ENCODE measurements around the gene NOTCH2.

NOTCH2 gene

DNA sequence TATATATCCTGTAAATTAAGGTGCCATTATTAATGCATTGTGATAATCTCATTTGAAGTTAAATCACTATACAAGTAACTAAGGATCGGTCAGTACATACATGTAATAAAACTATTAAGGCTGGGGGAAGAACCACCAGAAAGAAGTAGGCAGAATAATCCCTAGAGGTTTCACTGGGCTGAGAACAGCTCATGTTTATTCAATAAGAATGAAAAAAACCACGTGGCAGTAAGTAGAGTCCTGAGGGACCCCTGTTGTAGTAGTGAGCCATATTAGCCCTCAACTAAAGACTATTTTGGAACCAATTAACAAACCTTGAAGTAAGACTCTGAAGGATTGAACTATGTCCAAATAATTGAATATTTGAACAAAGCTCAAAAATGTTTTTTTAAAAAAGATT lies 126.2 kb downstream of the NOTCH2 start:
- no peak overlapping the region for H3K4me3 ChIP-seq (ENCODE audit: low read length)
- no peaks in the 10 kb centered on the region for H3K4me1 ChIP-seq (ENCODE audit: control insufficient read depth, insufficient read depth, low read length)
- no peaks in the 10 kb centered on the region for H3K36me3 ChIP-seq (ENCODE audit: control insufficient read depth, insufficient read depth, low read length)
- no peaks in the 10 kb centered on the region for H3K27me3 ChIP-seq (ENCODE audit: control insufficient read depth, insufficient read depth, low read length)
- no peak for DNase-seq (ENCODE audit: low read depth, low spot score)
- WGBS (ENCODE audit: insufficient coverage, insufficient read length) = no CpG with 5 or more reads among the region's 2 CpGs
- H3K27ac ChIP-seq (ENCODE audit: low read length) = no peak overlapping the region
- H3K9me3 ChIP-seq (ENCODE audit: control insufficient read depth, insufficient read depth, low read length) = no peaks in the 10 kb centered on the region

DNA sequence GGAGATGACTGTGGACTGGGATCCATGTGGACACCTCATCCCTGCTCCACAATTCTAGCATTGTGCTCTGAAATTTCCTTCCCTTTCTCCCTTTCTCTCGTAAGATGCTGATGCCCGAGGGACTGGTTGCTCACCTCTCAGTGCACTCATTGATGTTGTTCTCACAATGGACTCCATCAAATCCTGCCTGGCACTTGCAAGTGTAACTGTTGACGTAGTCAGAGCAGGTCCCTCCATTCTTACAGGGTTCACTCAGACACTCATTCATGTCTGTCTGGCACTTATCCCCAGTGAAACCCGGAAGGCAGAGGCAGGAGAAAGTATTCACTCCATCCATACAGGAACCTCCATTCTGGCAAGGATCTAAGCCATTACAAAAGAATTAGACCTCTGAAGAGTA lies 128.1 kb downstream of the NOTCH2 start:
- no CpG with 5 or more reads among the region's 4 CpGs for WGBS (ENCODE audit: insufficient coverage, insufficient read length)
- H3K9me3 ChIP-seq (ENCODE audit: control insufficient read depth, insufficient read depth, low read length) = no peaks in the 10 kb centered on the region
- H3K4me1 ChIP-seq (ENCODE audit: control insufficient read depth, insufficient read depth, low read length) = no peaks in the 10 kb centered on the region
- H3K27me3 ChIP-seq (ENCODE audit: control insufficient read depth, insufficient read depth, low read length) = no peaks in the 10 kb centered on the region
- no peak overlapping the region for H3K4me3 ChIP-seq (ENCODE audit: low read length)
- DNase-seq (ENCODE audit: low read depth, low spot score) = no peak
- H3K36me3 ChIP-seq (ENCODE audit: control insufficient read depth, insufficient read depth, low read length) = no peaks in the 10 kb centered on the region
- no peak overlapping the region for H3K27ac ChIP-seq (ENCODE audit: low read length)

DNA sequence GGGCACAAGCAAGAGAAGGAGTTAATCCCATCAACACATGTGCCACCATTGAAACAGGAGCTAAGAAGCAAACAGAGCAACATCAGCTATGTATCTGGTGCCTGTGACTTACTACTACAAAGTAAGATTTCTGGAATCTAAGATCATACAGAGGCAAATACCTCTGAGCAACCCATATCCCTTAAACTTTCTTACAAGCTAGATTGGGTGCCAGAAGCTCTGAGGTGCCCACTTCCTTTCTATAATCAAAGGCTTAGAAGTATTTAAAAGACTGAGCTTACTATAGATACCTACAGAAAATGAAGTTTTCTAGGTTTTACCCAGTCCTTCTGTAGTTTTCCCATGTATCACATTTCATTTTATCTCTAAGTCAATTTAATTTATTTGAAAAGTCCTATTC lies 128.8 kb downstream of the NOTCH2 start:
- H3K4me3 ChIP-seq (ENCODE audit: low read length) = no peak overlapping the region
- H3K36me3 ChIP-seq (ENCODE audit: control insufficient read depth, insufficient read depth, low read length) = no peaks in the 10 kb centered on the region
- no peaks in the 10 kb centered on the region for H3K27me3 ChIP-seq (ENCODE audit: control insufficient read depth, insufficient read depth, low read length)
- DNase-seq (ENCODE audit: low read depth, low spot score) = no peak
- no peak overlapping the region for H3K27ac ChIP-seq (ENCODE audit: low read length)
- no peaks in the 10 kb centered on the region for H3K4me1 ChIP-seq (ENCODE audit: control insufficient read depth, insufficient read depth, low read length)
- no peaks in the 10 kb centered on the region for H3K9me3 ChIP-seq (ENCODE audit: control insufficient read depth, insufficient read depth, low read length)

DNA sequence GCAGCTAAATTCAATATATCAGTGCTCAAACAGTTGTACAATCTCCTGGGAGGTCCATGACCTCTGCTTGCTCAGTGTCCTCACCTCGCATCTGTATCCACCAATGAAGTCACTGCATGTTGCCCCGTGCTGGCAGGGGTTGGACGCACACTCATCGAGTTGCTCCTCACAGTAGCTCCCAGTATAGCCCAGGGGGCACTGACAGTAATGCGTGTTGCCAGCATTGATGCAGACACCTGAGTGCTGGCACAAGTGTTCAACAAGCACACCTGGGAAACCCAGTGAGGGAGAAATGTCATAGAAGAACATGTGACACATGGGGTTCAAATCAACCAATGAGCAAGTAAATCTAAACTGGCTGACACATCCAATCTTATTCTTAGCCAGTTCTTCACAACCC lies 132.3 kb downstream of the NOTCH2 start:
- no CpG with 5 or more reads among the region's 5 CpGs for WGBS (ENCODE audit: insufficient coverage, insufficient read length)
- no peaks in the 10 kb centered on the region for H3K36me3 ChIP-seq (ENCODE audit: control insufficient read depth, insufficient read depth, low read length)
- no peak overlapping the region for H3K27ac ChIP-seq (ENCODE audit: low read length)
- no peaks in the 10 kb centered on the region for H3K4me1 ChIP-seq (ENCODE audit: control insufficient read depth, insufficient read depth, low read length)
- DNase-seq (ENCODE audit: low read depth, low spot score) = no peak
- no peaks in the 10 kb centered on the region for H3K9me3 ChIP-seq (ENCODE audit: control insufficient read depth, insufficient read depth, low read length)
- no peaks in the 10 kb centered on the region for H3K27me3 ChIP-seq (ENCODE audit: control insufficient read depth, insufficient read depth, low read length)
- H3K4me3 ChIP-seq (ENCODE audit: low read length) = no peak overlapping the region

DNA sequence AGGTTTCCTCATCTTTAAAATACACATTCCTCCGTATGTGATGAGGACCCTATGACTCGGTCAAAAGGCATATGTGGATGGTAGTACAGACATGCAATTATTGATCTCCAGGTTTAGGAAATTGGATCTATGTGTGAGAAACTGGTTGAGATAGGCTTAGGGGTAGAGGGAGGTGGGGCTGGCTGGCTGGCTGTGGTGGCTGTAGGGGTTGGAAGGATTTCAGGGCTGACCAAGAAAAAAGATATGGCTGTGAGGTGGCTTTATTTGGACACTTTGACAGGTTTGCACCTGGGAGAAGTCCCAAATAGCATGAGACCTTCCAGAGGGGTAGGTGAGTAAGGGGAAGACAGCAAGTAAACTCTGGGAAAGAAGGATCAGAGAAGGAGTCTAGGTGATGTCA lies 133.5 kb downstream of the NOTCH2 start:
- no peak for DNase-seq (ENCODE audit: low read depth, low spot score)
- Histone ChIP-seq H3K4me3 (ENCODE audit: low read length) (no peak overlapping the region), H3K9me3 (ENCODE audit: control insufficient read depth, insufficient read depth, low read length) (no peaks in the 10 kb centered on the region), H3K27me3 (ENCODE audit: control insufficient read depth, insufficient read depth, low read length) (no peaks in the 10 kb centered on the region), H3K27ac (ENCODE audit: low read length) (no peak overlapping the region), H3K36me3 (ENCODE audit: control insufficient read depth, insufficient read depth, low read length) (no peaks in the 10 kb centered on the region), H3K4me1 (ENCODE audit: control insufficient read depth, insufficient read depth, low read length) (no peaks in the 10 kb centered on the region)
- no CpG with 5 or more reads among the region's 2 CpGs for WGBS (ENCODE audit: insufficient coverage, insufficient read length)

DNA sequence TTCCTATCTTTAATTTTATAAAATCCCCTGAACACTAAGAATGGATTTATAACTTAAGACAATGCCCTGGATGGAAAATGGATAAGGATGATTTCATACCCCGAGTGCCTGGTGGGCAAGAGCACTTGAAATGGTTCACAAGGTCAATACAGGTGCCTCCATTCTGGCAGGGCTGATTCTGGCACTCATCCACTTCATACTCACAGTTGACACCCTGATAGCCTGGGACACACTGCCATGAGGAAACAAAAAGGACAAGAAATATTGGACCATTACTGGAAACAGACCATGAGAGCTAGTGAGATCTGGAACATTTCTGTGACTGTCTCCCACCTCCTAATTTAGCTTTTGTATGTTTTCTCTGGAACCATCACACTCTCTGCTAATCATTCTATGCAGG lies 134.1 kb downstream of the NOTCH2 start:
- no peak overlapping the region for H3K27ac ChIP-seq (ENCODE audit: low read length)
- no CpG with 5 or more reads among the region's 1 CpG for WGBS (ENCODE audit: insufficient coverage, insufficient read length)
- H3K36me3 ChIP-seq (ENCODE audit: control insufficient read depth, insufficient read depth, low read length) = no peaks in the 10 kb centered on the region
- H3K9me3 ChIP-seq (ENCODE audit: control insufficient read depth, insufficient read depth, low read length) = no peaks in the 10 kb centered on the region
- no peak for DNase-seq (ENCODE audit: low read depth, low spot score)
- H3K4me3 ChIP-seq (ENCODE audit: low read length) = no peak overlapping the region
- no peaks in the 10 kb centered on the region for H3K4me1 ChIP-seq (ENCODE audit: control insufficient read depth, insufficient read depth, low read length)
- no peaks in the 10 kb centered on the region for H3K27me3 ChIP-seq (ENCODE audit: control insufficient read depth, insufficient read depth, low read length)

DNA sequence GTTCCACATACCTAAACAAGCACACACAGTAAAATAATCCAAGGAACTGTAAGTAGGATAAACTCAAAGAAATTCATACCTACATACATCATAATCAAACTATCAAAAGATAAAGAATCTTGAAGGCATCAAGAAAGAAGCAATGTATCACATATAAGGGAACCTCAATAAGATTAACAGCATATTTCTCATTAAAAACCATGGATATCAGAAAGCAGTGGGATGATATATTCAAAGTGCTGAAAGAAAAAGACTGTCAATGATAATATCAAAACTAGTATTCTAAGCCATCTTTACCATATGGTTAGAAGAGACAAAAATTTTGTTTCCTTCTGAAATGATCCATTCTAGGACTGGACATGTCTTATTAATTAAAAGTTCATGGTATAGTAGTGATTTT lies 136.1 kb downstream of the NOTCH2 start:
- no peaks in the 10 kb centered on the region for H3K36me3 ChIP-seq (ENCODE audit: control insufficient read depth, insufficient read depth, low read length)
- H3K4me1 ChIP-seq (ENCODE audit: control insufficient read depth, insufficient read depth, low read length) = no peaks in the 10 kb centered on the region
- no peaks in the 10 kb centered on the region for H3K27me3 ChIP-seq (ENCODE audit: control insufficient read depth, insufficient read depth, low read length)
- no peak overlapping the region for H3K27ac ChIP-seq (ENCODE audit: low read length)
- no peak for DNase-seq (ENCODE audit: low read depth, low spot score)
- H3K4me3 ChIP-seq (ENCODE audit: low read length) = no peak overlapping the region
- no peaks in the 10 kb centered on the region for H3K9me3 ChIP-seq (ENCODE audit: control insufficient read depth, insufficient read depth, low read length)

DNA sequence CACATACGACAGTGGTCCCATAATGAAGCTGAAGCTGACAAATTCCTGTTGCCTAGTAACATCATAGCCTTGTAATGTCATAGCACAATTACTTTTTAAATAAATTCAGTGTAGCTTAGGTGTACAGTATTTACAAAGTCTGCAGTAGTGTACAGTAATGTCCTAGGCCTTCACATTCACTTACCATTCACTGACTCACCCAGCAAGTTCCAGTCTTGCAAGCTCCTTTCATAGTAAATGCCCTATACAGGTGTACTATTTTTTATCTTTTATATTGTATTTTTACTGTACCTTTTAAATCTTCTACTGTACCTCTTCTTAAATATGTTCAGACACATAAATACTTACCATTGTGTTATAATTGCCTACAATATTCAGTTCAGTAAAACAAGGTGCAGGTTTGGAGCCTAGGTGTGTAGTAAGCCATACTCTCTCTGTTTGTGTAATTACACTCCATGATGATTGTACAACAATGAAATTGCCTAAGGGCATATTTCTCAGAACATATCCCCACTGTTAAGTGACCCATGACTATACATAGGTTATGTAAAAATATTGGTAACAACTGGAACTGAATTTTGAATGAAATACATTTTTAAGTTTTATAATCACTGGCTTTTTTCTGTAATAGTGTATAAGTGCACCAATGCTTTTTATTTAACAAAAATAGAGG lies 139.7 kb downstream of the NOTCH2 start:
- no peak for DNase-seq (ENCODE audit: low read depth, low spot score)
- no peak overlapping the region for H3K4me3 ChIP-seq (ENCODE audit: low read length)
- no peaks in the 10 kb centered on the region for H3K4me1 ChIP-seq (ENCODE audit: control insufficient read depth, insufficient read depth, low read length)
- no peaks in the 10 kb centered on the region for H3K9me3 ChIP-seq (ENCODE audit: control insufficient read depth, insufficient read depth, low read length)
- no peaks in the 10 kb centered on the region for H3K27me3 ChIP-seq (ENCODE audit: control insufficient read depth, insufficient read depth, low read length)
- no CpG with 5 or more reads among the region's 1 CpG for WGBS (ENCODE audit: insufficient coverage, insufficient read length)
- H3K36me3 ChIP-seq (ENCODE audit: control insufficient read depth, insufficient read depth, low read length) = peaks cover 4% of the 10 kb centered on the region; the same call in 1 of the 2 replicates
- H3K27ac ChIP-seq (ENCODE audit: low read length) = no peak overlapping the region

DNA sequence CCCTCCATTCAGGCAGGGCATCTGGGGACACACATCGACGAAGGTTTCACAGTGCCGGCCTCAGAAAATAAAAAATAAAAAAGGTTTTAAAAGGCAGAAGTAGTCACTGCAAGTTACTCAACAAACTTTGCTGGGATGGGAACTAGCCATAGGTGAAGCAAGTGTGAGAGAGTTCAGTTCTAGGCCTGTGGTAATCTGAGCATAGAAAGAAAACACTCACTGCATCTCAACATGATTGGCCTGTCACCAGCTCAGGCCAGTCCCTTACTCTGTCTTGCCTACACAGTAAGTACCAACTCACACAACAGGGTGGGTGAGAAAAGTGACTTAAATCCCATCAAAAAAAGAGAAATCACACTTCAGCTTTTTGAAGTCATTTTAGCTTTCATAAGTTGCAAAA lies 142.9 kb downstream of the NOTCH2 start:
- Histone ChIP-seq H3K4me1 (ENCODE audit: control insufficient read depth, insufficient read depth, low read length) (no peaks in the 10 kb centered on the region), H3K4me3 (ENCODE audit: low read length) (no peak overlapping the region), H3K27ac (ENCODE audit: low read length) (no peak overlapping the region), H3K9me3 (ENCODE audit: control insufficient read depth, insufficient read depth, low read length) (no peaks in the 10 kb centered on the region), H3K36me3 (ENCODE audit: control insufficient read depth, insufficient read depth, low read length) (peaks cover 4% of the 10 kb centered on the region; the same call in 1 of the 2 replicates), H3K27me3 (ENCODE audit: control insufficient read depth, insufficient read depth, low read length) (no peaks in the 10 kb centered on the region)
- no CpG with 5 or more reads among the region's 3 CpGs for WGBS (ENCODE audit: insufficient coverage, insufficient read length)
- no peak for DNase-seq (ENCODE audit: low read depth, low spot score)

DNA sequence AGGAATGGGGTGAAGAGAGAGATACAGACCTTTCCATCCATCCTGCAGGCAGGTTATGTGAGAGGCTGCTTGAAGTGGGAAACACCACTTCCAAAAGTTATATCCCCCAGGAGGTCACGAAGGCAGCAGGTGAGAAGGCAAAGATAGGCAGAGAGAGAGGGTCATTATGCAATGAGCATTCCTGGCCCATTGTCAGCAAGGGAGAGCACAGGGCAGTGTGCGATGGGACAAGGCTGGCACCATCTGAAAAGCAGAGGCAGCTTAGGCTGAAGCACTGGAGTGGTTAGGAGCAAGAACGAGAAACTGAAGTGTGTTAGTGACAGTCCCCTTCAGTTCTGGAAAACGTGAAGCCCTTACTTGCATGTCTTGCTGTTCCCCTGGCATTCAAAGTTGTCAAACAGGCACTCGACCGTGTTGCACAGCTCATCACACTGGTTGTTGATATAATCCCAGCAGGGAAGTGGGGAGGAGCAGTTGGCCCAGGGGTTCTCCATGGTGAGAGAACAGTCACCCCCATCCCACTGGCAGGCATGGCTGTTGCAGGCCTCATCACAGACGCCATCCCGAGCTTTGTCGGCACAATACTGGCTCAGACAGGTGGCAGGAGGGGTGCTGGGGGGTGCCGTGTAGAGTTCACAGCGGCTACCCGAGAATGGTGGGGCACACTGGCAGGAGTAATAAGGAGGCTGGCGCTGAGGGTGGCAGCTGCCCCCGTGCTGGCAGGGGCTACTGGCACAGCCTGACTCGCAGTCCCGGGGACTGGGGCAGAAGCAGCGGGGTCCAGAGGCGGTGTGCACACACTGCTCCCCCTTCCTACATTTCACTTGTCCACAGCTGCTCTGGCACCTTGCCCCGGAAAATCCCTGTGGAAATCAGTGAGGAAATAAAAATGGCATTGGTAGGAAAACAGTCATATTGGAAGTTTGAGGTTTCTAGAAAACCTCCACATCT lies 144.2 kb downstream of the NOTCH2 start:
- no CpG with 5 or more reads among the region's 19 CpGs for WGBS (ENCODE audit: insufficient coverage, insufficient read length)
- H3K27ac ChIP-seq (ENCODE audit: low read length) = no peak overlapping the region
- H3K9me3 ChIP-seq (ENCODE audit: control insufficient read depth, insufficient read depth, low read length) = no peaks in the 10 kb centered on the region
- no peaks in the 10 kb centered on the region for H3K4me1 ChIP-seq (ENCODE audit: control insufficient read depth, insufficient read depth, low read length)
- no peaks in the 10 kb centered on the region for H3K27me3 ChIP-seq (ENCODE audit: control insufficient read depth, insufficient read depth, low read length)
- H3K36me3 ChIP-seq (ENCODE audit: control insufficient read depth, insufficient read depth, low read length) = peaks cover 4% of the 10 kb centered on the region; the same call in 1 of the 2 replicates
- H3K4me3 ChIP-seq (ENCODE audit: low read length) = no peak overlapping the region
- no peak for DNase-seq (ENCODE audit: low read depth, low spot score)

Data from iPS DF 6.9 (cell line).